ENCODE measurements around the gene AGBL4. TPM values are rescaled to one million over a fixed set of nuclear protein-coding genes. Genes with fewer than 3 reads are reported as not detected.
A peak's percentile ranks its signal among the peaks of the same experiment; 100 is the strongest.

Gene AGBL4
- polyA plus RNA-seq, 3 donors: 0.05 TPM; not detected in 2

DNA sequence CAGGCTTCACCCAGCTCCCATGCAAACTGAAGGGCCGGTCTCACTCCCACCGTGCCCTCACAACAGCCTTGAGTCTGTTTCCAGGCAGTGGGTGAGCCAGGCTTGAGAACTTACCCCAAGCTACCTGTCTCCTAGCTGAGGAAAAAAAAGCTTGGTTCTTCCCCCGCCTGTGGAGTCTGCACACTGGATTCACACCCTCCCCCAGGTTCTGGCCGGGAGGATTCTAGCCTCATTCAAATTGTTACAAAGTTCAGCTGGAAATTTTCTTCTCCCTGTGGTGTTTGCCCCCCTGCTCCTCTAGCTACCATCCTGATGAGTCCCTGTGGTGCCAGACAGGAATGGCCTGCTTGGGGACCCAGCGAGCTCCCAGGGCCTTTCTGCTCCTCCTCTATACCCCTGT lies 471.7 kb downstream of the AGBL4 start:
- Histone ChIP-seq H2AFZ (ENCODE audit: insufficient read depth, low read depth, low read length, poor library complexity, severe bottlenecking) (no peak overlapping the region), H3K9ac (ENCODE audit: insufficient read depth, low read length, poor library complexity, severe bottlenecking) (no peak overlapping the region), H3K4me1 (ENCODE audit: control insufficient read depth in 1 of 2, insufficient read depth in 2 of 2, low read length in 2 of 2) (no peaks in the 10 kb centered on the region), H3K27ac (ENCODE audit: low read depth in 1 of 2, low read length in 2 of 2) (no peak overlapping the region), H3K4me2 (replicated peaks; ENCODE audit: extremely low read depth, low read length, poor library complexity, severe bottlenecking) (no peak overlapping the region), H4K20me1 (ENCODE audit: insufficient read depth, low read length) (no peaks in the 10 kb centered on the region), H3K79me2 (ENCODE audit: insufficient read depth, low read length) (no peaks in the 10 kb centered on the region), H3K4me3 (replicated peaks in 1 of 3; ENCODE audit: low read depth in 2 of 3, low read length in 3 of 3) (no peak overlapping the region), H3K36me3 (replicated peaks in 1 of 2; ENCODE audit: control insufficient read depth in 1 of 2, insufficient read depth in 2 of 2, low read length in 2 of 2) (no peaks in the 10 kb centered on the region), H3K27me3 (ENCODE audit: control insufficient read depth in 2 of 2, insufficient read depth in 2 of 2, low read length in 2 of 2) (no peaks in the 10 kb centered on the region), H3K9me3 (replicated peaks in 1 of 2; ENCODE audit: control insufficient read depth in 1 of 2, insufficient read depth in 1 of 2, low read length in 2 of 2) (peaks cover 28 to 32% of the 10 kb centered on the region in 2 donors)
- TF ChIP-seq, protein P1, sequence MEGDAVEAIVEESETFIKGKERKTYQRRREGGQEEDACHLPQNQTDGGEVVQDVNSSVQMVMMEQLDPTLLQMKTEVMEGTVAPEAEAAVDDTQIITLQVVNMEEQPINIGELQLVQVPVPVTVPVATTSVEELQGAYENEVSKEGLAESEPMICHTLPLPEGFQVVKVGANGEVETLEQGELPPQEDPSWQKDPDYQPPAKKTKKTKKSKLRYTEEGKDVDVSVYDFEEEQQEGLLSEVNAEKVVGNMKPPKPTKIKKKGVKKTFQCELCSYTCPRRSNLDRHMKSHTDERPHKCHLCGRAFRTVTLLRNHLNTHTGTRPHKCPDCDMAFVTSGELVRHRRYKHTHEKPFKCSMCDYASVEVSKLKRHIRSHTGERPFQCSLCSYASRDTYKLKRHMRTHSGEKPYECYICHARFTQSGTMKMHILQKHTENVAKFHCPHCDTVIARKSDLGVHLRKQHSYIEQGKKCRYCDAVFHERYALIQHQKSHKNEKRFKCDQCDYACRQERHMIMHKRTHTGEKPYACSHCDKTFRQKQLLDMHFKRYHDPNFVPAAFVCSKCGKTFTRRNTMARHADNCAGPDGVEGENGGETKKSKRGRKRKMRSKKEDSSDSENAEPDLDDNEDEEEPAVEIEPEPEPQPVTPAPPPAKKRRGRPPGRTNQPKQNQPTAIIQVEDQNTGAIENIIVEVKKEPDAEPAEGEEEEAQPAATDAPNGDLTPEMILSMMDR (IDR thresholded peaks at IDR 0.05): no peak
- WGBS (ENCODE audit: insufficient coverage): 90% methylated on average over 3 of the region's 5 CpGs
- Mint-ChIP-seq H3K27ac (peak overlapping the region in 1 of 7 donors; percentile 23), H3K4me3 (no peak overlapping the region), H3K9me3 (peaks cover 16 to 37% (median 23%) of the 10 kb centered on the region in 7 donors), H3K27me3 (ENCODE audit: low read depth in 3 of 3) (no peaks in the 10 kb centered on the region), H3K36me3 (no peaks in the 10 kb centered on the region), H3K4me1 (no peaks in the 10 kb centered on the region)
- intact Hi-C loops (cut with micrococcal nuclease): no loop called here
- DNase-seq: no peak

DNA sequence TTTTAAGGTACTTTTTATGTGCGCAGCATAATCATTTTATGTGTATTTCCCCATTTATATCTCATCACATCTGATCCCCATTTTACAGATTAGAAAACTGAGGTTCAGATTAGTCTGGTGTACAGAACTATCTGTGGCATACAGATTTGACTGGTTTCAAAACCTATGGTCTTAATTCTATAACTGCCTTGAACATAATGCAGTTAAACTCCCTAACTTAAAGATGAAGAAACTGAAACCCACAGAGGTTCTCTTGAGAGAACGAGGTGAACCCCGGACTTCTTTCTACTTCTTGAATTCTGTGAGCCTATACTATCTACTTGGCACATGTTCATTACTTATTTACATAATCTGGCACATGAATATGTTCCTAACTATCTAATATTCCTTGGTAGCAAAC lies 479.1 kb downstream of the AGBL4 start:
- Mint-ChIP-seq H3K27ac (no peak overlapping the region), H3K4me3 (no peak overlapping the region), H3K9me3 (peaks cover 2 to 20% (median 9%) of the 10 kb centered on the region in 7 donors), H3K27me3 (ENCODE audit: low read depth in 3 of 3) (peaks cover 0 to 1% (median 0%) of the 10 kb centered on the region in 3 donors), H3K36me3 (no peaks in the 10 kb centered on the region), H3K4me1 (no peaks in the 10 kb centered on the region)
- H2AFZ ChIP-seq (ENCODE audit: insufficient read depth, low read depth, low read length, poor library complexity, severe bottlenecking): no peak overlapping the region
- peaks cover 0 to 9% of the 10 kb centered on the region in 2 donors for H3K9me3 ChIP-seq (replicated peaks in 1 of 2; ENCODE audit: control insufficient read depth in 1 of 2, insufficient read depth in 1 of 2, low read length in 2 of 2)
- no peaks in the 10 kb centered on the region for H3K36me3 ChIP-seq (replicated peaks in 1 of 2; ENCODE audit: control insufficient read depth in 1 of 2, insufficient read depth in 2 of 2, low read length in 2 of 2)
- H3K4me3 ChIP-seq (replicated peaks in 1 of 3; ENCODE audit: low read depth in 2 of 3, low read length in 3 of 3): no peak overlapping the region
- TF ChIP-seq, protein P1 (IDR thresholded peaks at IDR 0.05): no peak
- no peaks in the 10 kb centered on the region for H3K4me1 ChIP-seq (ENCODE audit: control insufficient read depth in 1 of 2, insufficient read depth in 2 of 2, low read length in 2 of 2)
- H4K20me1 ChIP-seq (ENCODE audit: insufficient read depth, low read length): no peaks in the 10 kb centered on the region
- H3K27ac ChIP-seq (ENCODE audit: low read depth in 1 of 2, low read length in 2 of 2): no peak overlapping the region
- H3K79me2 ChIP-seq (ENCODE audit: insufficient read depth, low read length): no peaks in the 10 kb centered on the region
- H3K27me3 ChIP-seq (ENCODE audit: control insufficient read depth in 2 of 2, insufficient read depth in 2 of 2, low read length in 2 of 2): no peaks in the 10 kb centered on the region
- H3K9ac ChIP-seq (ENCODE audit: insufficient read depth, low read length, poor library complexity, severe bottlenecking): no peak overlapping the region
- intact Hi-C loops (cut with micrococcal nuclease): no loop called here
- WGBS (ENCODE audit: insufficient coverage): 60% methylated on average over 2 of the region's 3 CpGs
- H3K4me2 ChIP-seq (replicated peaks; ENCODE audit: extremely low read depth, low read length, poor library complexity, severe bottlenecking): no peak overlapping the region
- DNase-seq: no peak
